SK-N-SH treated with all-trans-retinoic acid at 6 μM for 48 hours (cell line): ENCODE measurements around the gene MATN4.

ENCODE experiments used
- ATAC-seq: fragments of 200-7000 bp; cut with Tn5 transposase; 3 replicates; pipeline ENCODE4 v1.9.1; 2020; ENCODE audit warnings: mild to moderate bottlenecking, moderate library complexity
- ARNTL ChIP-seq: fragments of 450-650 bp; formaldehyde crosslinking; IDR thresholded peaks from 2 replicates; pipeline ENCODE4 v1.5.0; 2020; ENCODE audit warnings: low read depth, mild to moderate bottlenecking, moderate library complexity, borderline replicate concordance
- CSDC2 ChIP-seq: fragments of 250-450 bp; sonication (Bioruptor Pico); IDR thresholded peaks from 2 replicates; pipeline ENCODE4 v1.5.0; 2020; ENCODE audit warnings: mild to moderate bottlenecking, moderate library complexity
- CSRNP3 ChIP-seq: fragments of 250-450 bp; sonication (Bioruptor Pico); IDR thresholded peaks from 2 replicates; pipeline ENCODE4 v1.5.1; 2021; ENCODE audit warnings: mild to moderate bottlenecking, moderate library complexity
- ESRRG ChIP-seq: fragments of 250-450 bp; sonication (Bioruptor Pico); IDR thresholded peaks from 2 replicates; pipeline ENCODE4 v1.6.1; 2021; ENCODE audit warnings: mild to moderate bottlenecking
- GLIS3 ChIP-seq: fragments of 250-450 bp; sonication (Bioruptor Pico); IDR thresholded peaks from 2 replicates; pipeline ENCODE4 v1.5.0; 2020; ENCODE audit warnings: mild to moderate bottlenecking, moderate library complexity
- ISL1 ChIP-seq: fragments of 250-450 bp; sonication (Bioruptor Pico); IDR thresholded peaks from 2 replicates; pipeline ENCODE4 v2.1.2; 2022; ENCODE audit warnings: mild to moderate bottlenecking, moderate library complexity
- OSR1 ChIP-seq: fragments of 250-450 bp; sonication (Bioruptor Pico); IDR thresholded peaks from 2 replicates; pipeline ENCODE4 v1.8.0; 2022; ENCODE audit warnings: moderate library complexity, mild to moderate bottlenecking, inconsistent platforms
- PATZ1 ChIP-seq: fragments of 250-450 bp; sonication (Bioruptor Pico); IDR thresholded peaks from 2 replicates; pipeline ENCODE4 v1.8.0; 2020; ENCODE audit warnings: mild to moderate bottlenecking, moderate library complexity, borderline replicate concordance
- POU6F1 ChIP-seq: fragments of 250-450 bp; sonication (Bioruptor Pico); IDR thresholded peaks from 2 replicates; pipeline ENCODE4 v1.8.0; 2021; ENCODE audit warnings: low read depth, mild to moderate bottlenecking, moderate library complexity, borderline replicate concordance
- PPARA ChIP-seq: fragments of 250-450 bp; sonication (Bioruptor Pico); IDR thresholded peaks from 2 replicates; pipeline ENCODE4 v1.5.0; 2020; ENCODE audit warnings: mild to moderate bottlenecking, borderline replicate concordance
- RARB ChIP-seq: fragments of 250-450 bp; sonication (Bioruptor Pico); IDR thresholded peaks from 2 replicates; pipeline ENCODE4 v1.8.0; 2021; ENCODE audit warnings: mild to moderate bottlenecking, moderate library complexity
- SNAI2 ChIP-seq: fragments of 250-450 bp; sonication (Bioruptor Pico); IDR thresholded peaks from 2 replicates; pipeline ENCODE4 v1.5.0; 2020; ENCODE audit warnings: mild to moderate bottlenecking, moderate library complexity
- TCF4 ChIP-seq: fragments of 250-450 bp; sonication (Bioruptor Pico); IDR thresholded peaks from 2 replicates; pipeline ENCODE4 v1.8.0; 2021; ENCODE audit warnings: mild to moderate bottlenecking, moderate library complexity, borderline replicate concordance
- TOX ChIP-seq: fragments of 250-450 bp; sonication (Bioruptor Pico); IDR thresholded peaks from 2 replicates; pipeline ENCODE4 v1.8.0; 2021; ENCODE audit warnings: mild to moderate bottlenecking, moderate library complexity, borderline replicate concordance
- ZC3H10 ChIP-seq: fragments of 250-450 bp; sonication (Bioruptor Pico); IDR thresholded peaks from 2 replicates; pipeline ENCODE4 v1.5.1; 2021; ENCODE audit warnings: mild to moderate bottlenecking, moderate library complexity
- ZFP3 ChIP-seq: fragments of 250-450 bp; sonication (Bioruptor Pico); IDR thresholded peaks from 2 replicates; pipeline ENCODE4 v1.5.0; 2020; ENCODE audit warnings: mild to moderate bottlenecking, moderate library complexity
- ZFP30 ChIP-seq: fragments of 450-650 bp; formaldehyde crosslinking; IDR thresholded peaks from 2 replicates; pipeline ENCODE4 v1.5.0; 2022; ENCODE audit warnings: mild to moderate bottlenecking, moderate library complexity
- ZNF565 ChIP-seq: fragments of 450-650 bp; formaldehyde crosslinking; conservative IDR thresholded peaks from 2 replicates; pipeline ENCODE4 v1.5.0; 2020; ENCODE audit warnings: low read depth, mild to moderate bottlenecking, moderate library complexity
- ZNF70 ChIP-seq: fragments of 450-650 bp; formaldehyde crosslinking; IDR thresholded peaks from 2 replicates; pipeline ENCODE4 v1.5.0; 2020; ENCODE audit warnings: mild to moderate bottlenecking, moderate library complexity
- ZNF8 ChIP-seq: fragments of 450-650 bp; formaldehyde crosslinking; IDR thresholded peaks from 2 replicates; pipeline ENCODE4 v1.5.0; 2020; ENCODE audit warnings: mild to moderate bottlenecking, moderate library complexity
- TF ChIP-seq, protein P1 (sequence below): fragments of 250-450 bp; sonication (Bioruptor Pico); IDR thresholded peaks from 2 replicates; pipeline ENCODE4 v1.5.1; 2020; ENCODE audit warnings: low read depth, mild to moderate bottlenecking, moderate library complexity
- TF ChIP-seq, protein P2 (sequence below): fragments of 250-450 bp; sonication (Bioruptor Pico); IDR thresholded peaks from 2 replicates; pipeline ENCODE4 v1.5.0; 2020; ENCODE audit warnings: mild to moderate bottlenecking, moderate library complexity

MATN4 gene

GRCh38 chr20:45337367-45338120 is 29.4 kb upstream of the MATN4 start:
- ATAC-seq = peak; percentile 89
- TF ChIP-seq PATZ1 (CRISPR knock-in tag) (peak; percentile 45; the same call in 1 of the 2 replicates), ZNF8 (CRISPR knock-in tag) (no peak), SNAI2 (CRISPR knock-in tag) (no peak), PPARA (CRISPR knock-in tag) (no peak), CSDC2 (CRISPR knock-in tag) (0 out of 2 replicates have a peak, but pooled peaks have one; percentile 53), ZC3H10 (CRISPR knock-in tag) (no peak), RARB (CRISPR knock-in tag) (no peak), CSRNP3 (CRISPR knock-in tag) (no peak), ARNTL (no peak), ISL1 (CRISPR knock-in tag) (peak; percentile 51), ZNF70 (CRISPR knock-in tag) (no peak), GLIS3 (CRISPR knock-in tag) (no peak), TOX (CRISPR knock-in tag) (no peak), ZNF565 (CRISPR knock-in tag) (no peak), ZFP3 (CRISPR knock-in tag) (no peak), ZFP30 (CRISPR knock-in tag) (0 out of 2 replicates have a peak, but pooled peaks have one; percentile 33), ESRRG (CRISPR knock-in tag) (no peak), TCF4 (no peak)
- TF ChIP-seq, protein P1, sequence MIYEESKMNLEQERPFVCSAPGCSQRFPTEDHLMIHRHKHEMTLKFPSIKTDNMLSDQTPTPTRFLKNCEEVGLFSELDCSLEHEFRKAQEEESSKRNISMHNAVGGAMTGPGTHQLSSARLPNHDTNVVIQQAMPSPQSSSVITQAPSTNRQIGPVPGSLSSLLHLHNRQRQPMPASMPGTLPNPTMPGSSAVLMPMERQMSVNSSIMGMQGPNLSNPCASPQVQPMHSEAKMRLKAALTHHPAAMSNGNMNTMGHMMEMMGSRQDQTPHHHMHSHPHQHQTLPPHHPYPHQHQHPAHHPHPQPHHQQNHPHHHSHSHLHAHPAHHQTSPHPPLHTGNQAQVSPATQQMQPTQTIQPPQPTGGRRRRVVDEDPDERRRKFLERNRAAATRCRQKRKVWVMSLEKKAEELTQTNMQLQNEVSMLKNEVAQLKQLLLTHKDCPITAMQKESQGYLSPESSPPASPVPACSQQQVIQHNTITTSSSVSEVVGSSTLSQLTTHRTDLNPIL (CRISPR knock-in tag) = 0 out of 2 replicates have a peak, but pooled peaks have one; percentile 15
- TF ChIP-seq, protein P2, sequence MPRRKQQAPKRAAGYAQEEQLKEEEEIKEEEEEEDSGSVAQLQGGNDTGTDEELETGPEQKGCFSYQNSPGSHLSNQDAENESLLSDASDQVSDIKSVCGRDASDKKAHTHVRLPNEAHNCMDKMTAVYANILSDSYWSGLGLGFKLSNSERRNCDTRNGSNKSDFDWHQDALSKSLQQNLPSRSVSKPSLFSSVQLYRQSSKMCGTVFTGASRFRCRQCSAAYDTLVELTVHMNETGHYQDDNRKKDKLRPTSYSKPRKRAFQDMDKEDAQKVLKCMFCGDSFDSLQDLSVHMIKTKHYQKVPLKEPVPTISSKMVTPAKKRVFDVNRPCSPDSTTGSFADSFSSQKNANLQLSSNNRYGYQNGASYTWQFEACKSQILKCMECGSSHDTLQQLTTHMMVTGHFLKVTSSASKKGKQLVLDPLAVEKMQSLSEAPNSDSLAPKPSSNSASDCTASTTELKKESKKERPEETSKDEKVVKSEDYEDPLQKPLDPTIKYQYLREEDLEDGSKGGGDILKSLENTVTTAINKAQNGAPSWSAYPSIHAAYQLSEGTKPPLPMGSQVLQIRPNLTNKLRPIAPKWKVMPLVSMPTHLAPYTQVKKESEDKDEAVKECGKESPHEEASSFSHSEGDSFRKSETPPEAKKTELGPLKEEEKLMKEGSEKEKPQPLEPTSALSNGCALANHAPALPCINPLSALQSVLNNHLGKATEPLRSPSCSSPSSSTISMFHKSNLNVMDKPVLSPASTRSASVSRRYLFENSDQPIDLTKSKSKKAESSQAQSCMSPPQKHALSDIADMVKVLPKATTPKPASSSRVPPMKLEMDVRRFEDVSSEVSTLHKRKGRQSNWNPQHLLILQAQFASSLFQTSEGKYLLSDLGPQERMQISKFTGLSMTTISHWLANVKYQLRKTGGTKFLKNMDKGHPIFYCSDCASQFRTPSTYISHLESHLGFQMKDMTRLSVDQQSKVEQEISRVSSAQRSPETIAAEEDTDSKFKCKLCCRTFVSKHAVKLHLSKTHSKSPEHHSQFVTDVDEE = no peak

DNA sequence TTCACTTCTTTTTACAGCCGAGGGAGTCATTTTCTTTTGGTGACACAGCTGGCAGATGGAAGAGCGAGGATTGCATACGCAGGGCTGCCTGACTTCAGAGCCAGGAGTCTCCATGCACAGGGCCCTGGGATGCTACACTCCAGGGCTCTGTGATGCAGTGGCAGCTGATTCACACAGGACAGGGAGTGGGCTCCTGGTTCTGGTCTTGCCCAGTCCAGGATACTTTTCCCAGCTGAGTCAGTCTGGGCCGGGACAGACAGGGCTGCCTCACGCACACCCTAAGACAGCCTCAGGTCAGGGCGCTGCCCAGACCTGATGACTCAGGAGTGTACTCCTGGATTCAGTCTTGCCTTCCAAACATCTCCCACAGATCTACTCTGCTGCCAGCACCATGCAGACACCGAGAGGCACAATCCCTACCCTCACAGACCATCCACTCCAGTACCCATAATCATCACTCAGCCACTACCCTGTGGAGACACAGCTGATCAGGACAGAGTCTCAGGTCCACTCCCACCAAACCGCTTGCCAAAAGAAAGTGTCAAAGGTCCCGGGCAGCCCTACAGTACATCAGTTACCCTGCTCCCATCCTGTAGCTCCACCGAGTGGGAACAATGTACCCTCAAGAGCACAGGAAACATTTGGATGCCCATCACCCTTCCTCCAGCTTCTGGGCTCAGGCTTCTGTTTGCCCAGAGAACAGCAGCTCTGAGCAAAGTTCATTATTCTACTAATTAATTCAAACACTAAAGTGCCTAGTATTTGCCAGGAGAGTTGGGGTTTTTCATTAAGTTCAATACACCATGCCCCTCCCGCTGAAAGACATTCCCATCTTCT is 28.6 kb upstream of the MATN4 start:
- TF ChIP-seq ZC3H10 (CRISPR knock-in tag) (no peak), CSRNP3 (CRISPR knock-in tag) (no peak), RARB (CRISPR knock-in tag) (no peak), SNAI2 (CRISPR knock-in tag) (no peak), ARNTL (no peak), POU6F1 (no peak), CSDC2 (CRISPR knock-in tag) (no peak), PPARA (CRISPR knock-in tag) (no peak), TCF4 (no peak), ZFP3 (CRISPR knock-in tag) (no peak), OSR1 (CRISPR knock-in tag) (no peak)
- TF ChIP-seq, protein P2 = no peak
- peak; percentile 63 for ATAC-seq
